H1 (cell line): ENCODE measurements around the gene ZBTB20. TPM values are rescaled to one million over a fixed set of nuclear protein-coding genes. Genes with fewer than 3 reads are reported as not detected.

Experiments
- CTCF ChIA-PET: fragments of 300-600 bp; sonication (Branson Sonifier 250); formaldehyde crosslinking; loops from one replicate; lab custom pipeline; 2021; ENCODE audit not compliant: partially characterized antibody; lab: Charles Lee
- POLR2A ChIA-PET: fragments of 300-600 bp; sonication (Branson Sonifier 250); formaldehyde crosslinking; loops from one replicate; lab custom pipeline; 2021; ENCODE audit warnings: inconsistent platforms; ENCODE audit not compliant: partially characterized antibody; lab: Charles Lee
- DNase-seq, 2 experiments: peaks; one replicate each; pipeline versions ENCODE4 v3.0.0 to v3.0.0-alpha.2; 2010 to 2022; ENCODE audit warnings: low spot score in 2 of 2, low read depth in 1 of 2, mixed read lengths in 1 of 2
- FAIRE-seq: peaks from 2 replicates; lab custom pipeline; 2011; peaks lifted over from hg19 to GRCh38; lab: Jason Lieb, UNC
- H2AFZ ChIP-seq: 2 replicates; pipeline ENCODE4 v1.8.1; 2012; ENCODE audit warnings: low read length, inconsistent platforms
- H2AK5ac ChIP-seq: 2 replicates; pipeline ENCODE4 v1.6.1; 2013; ENCODE audit warnings: low read depth, low read length
- H2BK120ac ChIP-seq: replicated peaks from 2 replicates; pipeline ENCODE3; 2013; ENCODE audit warnings: low read depth, low read length, inconsistent platforms
- H2BK12ac ChIP-seq: 2 replicates; pipeline ENCODE4 v1.6.1; 2013; ENCODE audit warnings: low read depth, low read length
- H2BK15ac ChIP-seq: 2 replicates; pipeline ENCODE4 v1.6.1; 2013; ENCODE audit warnings: low read length
- H2BK20ac ChIP-seq: 2 replicates; pipeline ENCODE4 v1.6.1; 2013; ENCODE audit warnings: low read length
- H2BK5ac ChIP-seq: 2 replicates; pipeline ENCODE4 v1.6.1; 2013; ENCODE audit warnings: low read depth, low read length
- H3K14ac ChIP-seq: 2 replicates; pipeline ENCODE4 v1.6.1; 2013; ENCODE audit warnings: inconsistent platforms; ENCODE audit not compliant: insufficient read length
- H3K18ac ChIP-seq: 2 replicates; pipeline ENCODE4 v1.6.1; 2013; ENCODE audit warnings: low read length; ENCODE audit errors: extremely low read depth
- H3K23ac ChIP-seq: 2 replicates; pipeline ENCODE4 v1.6.1; 2013; ENCODE audit warnings: inconsistent platforms; ENCODE audit not compliant: insufficient read length
- H3K23me2 ChIP-seq: 2 replicates; pipeline ENCODE4 v1.6.1; 2013; ENCODE audit warnings: low read depth, low read length
- H3K27ac ChIP-seq: 2 replicates; pipeline ENCODE4 v1.6.1; 2011; ENCODE audit warnings: low read depth, low read length, inconsistent platforms
- H3K27me3 ChIP-seq, 4 experiments: replicated peaks in 1 of 4; 1 replicate in 1 of 4; 2 replicates in 3 of 4; pipeline versions ENCODE4 v1.6.1 to v1.8.1; 2011 to 2013; ENCODE audit warnings: low read length in 3 of 4, mild to moderate bottlenecking in 3 of 4, inconsistent platforms in 2 of 4, mixed read lengths in 2 of 4, moderate library complexity in 1 of 4; ENCODE audit not compliant: control insufficient read depth in 3 of 4, insufficient read depth in 3 of 4; ENCODE audit errors: extremely low read depth in 1 of 4
- H3K36me3 ChIP-seq, 4 experiments: 2 replicates each; pipeline versions ENCODE4 v1.6.1 to v1.8.1; 2011 to 2013; ENCODE audit warnings: mild to moderate bottlenecking in 4 of 4, low read length in 3 of 4, moderate library complexity in 2 of 4, control low read depth in 1 of 4, inconsistent platforms in 1 of 4; ENCODE audit not compliant: insufficient read depth in 4 of 4, control insufficient read depth in 2 of 4
- H3K4ac ChIP-seq: replicated peaks from 2 replicates; pipeline ENCODE3; 2013; ENCODE audit warnings: low read length, low read depth, mixed read lengths, inconsistent platforms; ENCODE audit not compliant: insufficient read length
- H3K4me1 ChIP-seq, 4 experiments: replicated peaks in 1 of 4; 1 replicate in 1 of 4; 2 replicates in 3 of 4; pipeline versions ENCODE4 v1.6.1 to v1.8.1; 2011 to 2013; ENCODE audit warnings: low read length in 3 of 4, inconsistent platforms in 2 of 4, mixed read lengths in 1 of 4; ENCODE audit not compliant: insufficient read depth in 4 of 4, control insufficient read depth in 3 of 4
- H3K4me2 ChIP-seq, 2 experiments: 2 replicates each; pipeline versions ENCODE4 v1.6.1 to v1.8.1; 2011 to 2013; ENCODE audit warnings: low read depth in 2 of 2, low read length in 2 of 2, control low read depth in 1 of 2, inconsistent platforms in 1 of 2, mild to moderate bottlenecking in 1 of 2; ENCODE audit not compliant: insufficient read depth in 1 of 2
- H3K4me3 ChIP-seq, 4 experiments: fragments of 200-600, 300-600 bp in 1 of 4; sonication (generic), shearing (Covaris generic), sonication (Bioruptor Twin) in 1 of 4; 2 replicates each; pipeline versions ENCODE4 v1.5.1 to v1.8.1; 2011 to 2016; ENCODE audit warnings: low read length in 4 of 4, low read depth in 3 of 4, control low read depth in 2 of 4, inconsistent platforms in 2 of 4, mild to moderate bottlenecking in 2 of 4, mixed read lengths in 1 of 4, moderate library complexity in 1 of 4; ENCODE audit not compliant: insufficient read depth in 2 of 4; ENCODE audit errors: extremely low read depth in 1 of 4
- H3K56ac ChIP-seq: replicated peaks from 2 replicates; pipeline ENCODE3; 2013; ENCODE audit warnings: low read depth, mild to moderate bottlenecking, mixed read lengths, low read length, inconsistent platforms; ENCODE audit not compliant: insufficient read length
- H3K79me1 ChIP-seq: 2 replicates; pipeline ENCODE4 v1.6.1; 2013; ENCODE audit warnings: low read depth, low read length, control low read depth
- H3K79me2 ChIP-seq, 2 experiments: 2 replicates each; pipeline versions ENCODE4 v1.6.1 to v1.8.1; 2012 to 2013; ENCODE audit warnings: low read length in 2 of 2, mild to moderate bottlenecking in 2 of 2, inconsistent platforms in 1 of 2; ENCODE audit not compliant: insufficient read depth in 2 of 2, control insufficient read depth in 1 of 2
- H3K9ac ChIP-seq, 4 experiments: replicated peaks in 1 of 4; 1 replicate in 1 of 4; 2 replicates in 3 of 4; pipeline versions ENCODE4 v1.6.1 to v1.8.1; 2011 to 2013; ENCODE audit warnings: low read depth in 3 of 4, low read length in 3 of 4, control low read depth in 2 of 4, mild to moderate bottlenecking in 2 of 4, moderate library complexity in 2 of 4, inconsistent platforms in 1 of 4; ENCODE audit errors: extremely low read depth in 1 of 4
- H3K9me3 ChIP-seq, 2 experiments: 2 replicates each; pipeline versions ENCODE4 v1.6.1 to v1.8.1; 2012 to 2013; ENCODE audit warnings: mild to moderate bottlenecking in 2 of 2, moderate library complexity in 2 of 2, control low read depth in 1 of 2, inconsistent platforms in 1 of 2, low read depth in 1 of 2, low read length in 1 of 2, mixed read lengths in 1 of 2; ENCODE audit not compliant: insufficient read depth in 2 of 2
- H4K20me1 ChIP-seq, 2 experiments: replicated peaks in 1 of 2; 2 replicates each; pipeline versions ENCODE3 to v1.8.1; 2011 to 2013; ENCODE audit warnings: inconsistent platforms in 2 of 2, low read length in 2 of 2, mild to moderate bottlenecking in 1 of 2; ENCODE audit not compliant: insufficient read depth in 2 of 2, control insufficient read depth in 1 of 2
- H4K5ac ChIP-seq: 2 replicates; pipeline ENCODE4 v1.6.1; 2013; ENCODE audit warnings: low read length, low read depth, mixed read lengths, inconsistent platforms; ENCODE audit not compliant: insufficient read length
- H4K8ac ChIP-seq: 2 replicates; pipeline ENCODE4 v1.8.0; 2013; ENCODE audit warnings: mild to moderate bottlenecking, moderate library complexity, low read length, inconsistent platforms; ENCODE audit not compliant: insufficient read depth; ENCODE audit errors: extremely low read depth
- H4K91ac ChIP-seq: replicated peaks from 2 replicates; pipeline ENCODE3; 2013; ENCODE audit warnings: low read length, mixed read lengths, inconsistent platforms; ENCODE audit not compliant: insufficient read length
- ASH2L ChIP-seq: fragments of 200-600, 300-600 bp; sonication (generic); IDR thresholded peaks from one replicate; pipeline ENCODE4 v1.7.1; 2017; ENCODE audit warnings: low read length
- BACH1 ChIP-seq: IDR thresholded peaks from 2 replicates; pipeline ENCODE4 v1.6.1; 2012; ENCODE audit warnings: low read length, improper control_type of control experiment
- CBX8 ChIP-seq: fragments of 300-800, 300-1000 bp; sonication (generic); IDR thresholded peaks from 2 replicates; pipeline ENCODE4 v1.7.1; 2016; ENCODE audit warnings: low read depth, low read length, borderline replicate concordance
- FOSL1 ChIP-seq: IDR thresholded peaks from 2 replicates; pipeline ENCODE4 v1.6.1; 2011; ENCODE audit warnings: mild to moderate bottlenecking, low read depth, low read length, moderate library complexity; ENCODE audit not compliant: insufficient read depth
- GABPA ChIP-seq: IDR thresholded peaks from 2 replicates; pipeline ENCODE4 v1.6.1; 2011; ENCODE audit warnings: mild to moderate bottlenecking, low read length, moderate library complexity, borderline replicate concordance; ENCODE audit not compliant: insufficient read depth
- HDAC2 ChIP-seq, 2 experiments: fragments of 300-600 bp in 1 of 2; sonication (generic) in 1 of 2; IDR thresholded peaks; 2 replicates each; pipeline ENCODE4 v1.6.1; 2011 to 2012; ENCODE audit warnings: low read depth in 2 of 2, low read length in 2 of 2, mild to moderate bottlenecking in 2 of 2, moderate library complexity in 2 of 2, borderline replicate concordance in 1 of 2, inconsistent platforms in 1 of 2
- KDM5A ChIP-seq: fragments of 200-600 bp; IDR thresholded peaks from 2 replicates; pipeline ENCODE4 v1.7.1; 2012; ENCODE audit warnings: mild to moderate bottlenecking, low read length, inconsistent platforms, mixed read lengths
- MAX ChIP-seq: IDR thresholded peaks from 2 replicates; pipeline ENCODE4 v1.6.1; 2012; ENCODE audit warnings: inconsistent platforms
- NANOG ChIP-seq: IDR thresholded peaks from 2 replicates; pipeline ENCODE4 v1.6.1; 2011; ENCODE audit warnings: low read length, low read depth, mild to moderate bottlenecking, inconsistent platforms; ENCODE audit not compliant: insufficient read depth, poor library complexity, severe bottlenecking
- RNF2 ChIP-seq: fragments of 200-900, 300-1000 bp; sonication (generic); IDR thresholded peaks from 2 replicates; pipeline ENCODE4 v1.7.1; 2016; ENCODE audit warnings: borderline replicate concordance, low read depth, mild to moderate bottlenecking, antibody characterized with exemption, low read length; ENCODE audit not compliant: poor library complexity, severe bottlenecking; ENCODE audit errors: missing control alignments
- TBP ChIP-seq: IDR thresholded peaks from 2 replicates; pipeline ENCODE4 v1.6.1; 2011; ENCODE audit warnings: low read depth, low read length, improper control_type of control experiment
- ZNF274 ChIP-seq: IDR thresholded peaks from 2 replicates; pipeline ENCODE4 v1.7.0; 2012; ENCODE audit warnings: low read length, borderline replicate concordance; ENCODE audit errors: extremely low read depth
- WGBS, 2 experiments: shearing (Covaris generic) in 1 of 2; methylation state at CpG; one replicate each; pipeline versions ENCODE4 v1.1.6 to v1.1.7; 2013 to 2015; ENCODE audit warnings: low lambda C conversion rate in 2 of 2, mixed read lengths in 2 of 2, inconsistent platforms in 1 of 2, low coverage in 1 of 2, missing lambda C conversion rate in 1 of 2; ENCODE audit not compliant: insufficient replicate concordance in 2 of 2, insufficient coverage in 1 of 2, insufficient read length in 1 of 2; ENCODE audit errors: extremely low coverage in 1 of 2, missing lambda C conversion rate in 1 of 2; 5-methylcytosine and 5-hydroxymethylcytosine counted together
- polyA plus RNA-seq, 7 experiments: library from polyadenylated mRNA; depleted of rRNA in 3 of 7; stranded (reverse) in 5 of 7; unstranded in 2 of 7; fragments of >200 nt in 5 of 7; fragments of 200-250 nt in 2 of 7; gene quantifications; 1 replicate in 5 of 7; 2 replicates in 1 of 7; 4 replicates in 1 of 7; pipeline versions ENCODE4 v1.2.1 to v1.2.3, GENCODE V29; 2011 to 2013; ENCODE audit warnings: missing spikeins in 2 of 7, mixed read lengths in 2 of 7
- total RNA-seq: library from RNA; stranded (reverse); fragmentation: NEBNext Ultra II Directional; extraction: Animal tissue kit (Norgen Biotek cat#: 25700); gene quantifications from 2 replicates; pipeline ENCODE4 v1.2.1, GENCODE V29; 2021

ZBTB20 gene
- total and polyA plus RNA-seq, 2 of the 8 experiments (the other 6 are each of a cell fraction or from before 2014, with no cell fraction given): 0.35 to 1.3 TPM

- H2AK5ac ChIP-seq: no peak overlapping the region
- H3K14ac ChIP-seq: no peak overlapping the region
- H2BK120ac ChIP-seq: no peak overlapping the region
- H3K79me1 ChIP-seq: no peaks in the 10 kb centered on the region
- H4K91ac ChIP-seq: no peak overlapping the region
- no peaks in the 10 kb centered on the region for H3K27me3 ChIP-seq
- H4K5ac ChIP-seq: no peak overlapping the region
- ChIA-PET POLR2A (no interaction called here), CTCF (interaction anchor here (1.1 kb wide), 1 partner anchor 9 kb away, joined by 3 read pairs; no protein-coding TSS in a partner anchor)
- no peak overlapping the region for H3K56ac ChIP-seq
- FAIRE-seq (no peak), DNase-seq (no peak)
- H3K18ac ChIP-seq: no peak overlapping the region
- no peak overlapping the region for H3K27ac ChIP-seq
- H3K36me3 ChIP-seq: no peaks in the 10 kb centered on the region
- no peaks in the 10 kb centered on the region for H4K20me1 ChIP-seq
- H4K8ac ChIP-seq: no peak overlapping the region
- no peak overlapping the region for H3K23ac ChIP-seq
- H2BK15ac ChIP-seq: no peak overlapping the region
- no peak overlapping the region for H3K4ac ChIP-seq
- H3K23me2 ChIP-seq: no peaks in the 10 kb centered on the region
- H3K79me2 ChIP-seq: no peaks in the 10 kb centered on the region
- WGBS, 2 experiments: 100% methylated on average over 1 of the region's 1 CpG; no CpG with 5 or more reads in 1 of the 2 experiments
- no peak overlapping the region for H3K4me2 ChIP-seq
- no peak overlapping the region for H3K9ac ChIP-seq
- H2AFZ ChIP-seq: no peak overlapping the region
- H3K4me3 ChIP-seq: no peak overlapping the region
- no peak overlapping the region for H2BK5ac ChIP-seq
- no peak overlapping the region for H2BK20ac ChIP-seq
- H2BK12ac ChIP-seq: no peak overlapping the region
- peaks cover 0 to 4% (median 0%) of the 10 kb centered on the region in 4 experiments; a peak in 1 of 7 replicates for H3K4me1 ChIP-seq
- H3K9me3 ChIP-seq: no peaks in the 10 kb centered on the region
- TF ChIP-seq HDAC2 (IDR thresholded peaks at IDR 0.05; ENCODE audit: borderline replicate concordance in 1 of 2, low read depth in 2 of 2, low read length in 2 of 2): no peak
- TF ChIP-seq GABPA: no peak
- no peak for TF ChIP-seq TBP
- no peak for TF ChIP-seq BACH1
- TF ChIP-seq ZNF274: no peak
- no peak for TF ChIP-seq RNF2
- no peak for TF ChIP-seq FOSL1
- TF ChIP-seq MAX: no peak
- no peak for TF ChIP-seq ASH2L
- TF ChIP-seq CBX8: no peak
- no peak for TF ChIP-seq NANOG
- TF ChIP-seq KDM5A: no peak
Observed at GRCh38 chr3:114639171-114639570, 507.9 kb downstream of the ZBTB20 start.
